Gastrocnemius medialis (tissue), 4 donors: ENCODE measurements around the gene LRRC75A.

Experiments
- CTCF ChIP-seq, 5 experiments: fragments of 450-650 bp in 3 of 5; fragments of 200-600 bp in 2 of 5; sonication (generic) in 2 of 5; IDR thresholded peaks in 4 of 5; conservative IDR thresholded peaks in 1 of 5; 1 replicate in 4 of 5; 2 replicates in 1 of 5; pipeline ENCODE4 v1.5.1; 2016 to 2019; ENCODE audit warnings: antibody characterized with exemption in 5 of 5, mild to moderate bottlenecking in 3 of 5, moderate library complexity in 3 of 5
- POLR2A ChIP-seq, 2 donors: fragments of 450-650 bp; IDR thresholded peaks; one replicate each; pipeline ENCODE4 v1.6.1; 2017; ENCODE audit warnings: antibody characterized with exemption in 2 of 2, mild to moderate bottlenecking in 2 of 2, moderate library complexity in 2 of 2

DNA sequence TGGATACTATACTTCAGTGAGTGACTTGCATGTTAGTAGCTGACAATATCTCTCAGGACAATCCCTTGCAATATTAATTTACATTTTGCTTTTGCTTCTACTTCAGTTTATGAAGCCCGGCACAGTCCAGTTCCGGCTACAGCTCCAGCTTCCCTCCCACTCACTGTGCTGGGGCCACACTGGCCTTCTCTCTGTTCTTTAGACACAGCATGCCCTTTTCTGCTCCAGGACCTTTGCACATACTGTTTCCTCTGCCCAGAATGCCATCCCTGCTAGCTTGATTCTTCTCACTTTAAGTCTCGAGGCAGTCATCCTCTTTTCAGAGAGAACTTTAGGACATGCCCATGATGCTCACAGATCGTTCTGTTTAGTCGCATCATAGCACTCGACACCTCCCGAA, 25.5 kb upstream of the LRRC75A start:
- no peak for TF ChIP-seq POLR2A (IDR thresholded peaks at IDR 0.05)
- no peak for TF ChIP-seq CTCF (IDR thresholded peaks at IDR 0.05 in 4 of 5, conservative IDR thresholded peaks at IDR 0.05 in 1 of 5)
